ENCODE data around the gene ACTA2.

ACTA2 gene

GRCh38 chr10:88926566-88927415 is 25.8 kb downstream of the ACTA2 start:
- no peaks in the 10 kb centered on the region for H3K36me3 ChIP-seq (ENCODE audit: control insufficient read depth, insufficient read depth, low read length)
- H3K56ac ChIP-seq (ENCODE audit: low read length), result no peak overlapping the region
- no CpG with 5 or more reads among the region's 6 CpGs for WGBS (ENCODE audit: extremely low coverage, insufficient coverage, low lambda C conversion rate)
- no peak overlapping the region for H3K4me3 ChIP-seq (ENCODE audit: low read length)
- no peak overlapping the region for H3K27ac ChIP-seq (ENCODE audit: low read depth, low read length)
- H3K18ac ChIP-seq (ENCODE audit: low read length), result no peak overlapping the region
- H3K4me1 ChIP-seq (ENCODE audit: control insufficient read depth, low read depth, low read length), result no peaks in the 10 kb centered on the region
- H3K9ac ChIP-seq (ENCODE audit: low read length), result no peak overlapping the region
- H2BK5ac ChIP-seq (ENCODE audit: low read length), result no peak overlapping the region
- H4K5ac ChIP-seq (ENCODE audit: low read length), result no peak overlapping the region
- H2BK15ac ChIP-seq (replicated peaks; ENCODE audit: low read depth), result no peak overlapping the region
- no peak overlapping the region for H3K4me2 ChIP-seq (ENCODE audit: low read length)
- H3K79me1 ChIP-seq (ENCODE audit: low read length), result no peaks in the 10 kb centered on the region
- no peak overlapping the region for H3K4ac ChIP-seq (ENCODE audit: low read depth, low read length)
- H3K23ac ChIP-seq (ENCODE audit: low read length), result no peak overlapping the region
- DNase-seq, result no peak
- H2AK5ac ChIP-seq (ENCODE audit: low read length), result no peak overlapping the region
- no peaks in the 10 kb centered on the region for H3K27me3 ChIP-seq (ENCODE audit: insufficient read depth, low read length, poor library complexity)
- H3K79me2 ChIP-seq (ENCODE audit: control insufficient read depth, insufficient read depth, low read length), result no peaks in the 10 kb centered on the region
- no peak overlapping the region for H2BK120ac ChIP-seq (ENCODE audit: low read depth, low read length)
- H4K8ac ChIP-seq (ENCODE audit: low read depth, low read length), result no peak overlapping the region

GRCh38 chr10:88923520-88923919 is 29.1 kb downstream of the ACTA2 start:
- Histone ChIP-seq H3K9ac (ENCODE audit: low read length) (no peak overlapping the region), H3K4me1 (ENCODE audit: control insufficient read depth, low read depth, low read length) (no peaks in the 10 kb centered on the region), H3K79me2 (ENCODE audit: control insufficient read depth, insufficient read depth, low read length) (no peaks in the 10 kb centered on the region), H3K27me3 (ENCODE audit: insufficient read depth, low read length, poor library complexity) (no peaks in the 10 kb centered on the region), H4K5ac (ENCODE audit: low read length) (no peak overlapping the region), H3K4me3 (ENCODE audit: low read length) (no peak overlapping the region), H3K23ac (ENCODE audit: low read length) (no peak overlapping the region), H4K8ac (ENCODE audit: low read depth, low read length) (no peak overlapping the region), H2BK120ac (ENCODE audit: low read depth, low read length) (no peak overlapping the region), H3K79me1 (ENCODE audit: low read length) (no peaks in the 10 kb centered on the region), H3K4ac (ENCODE audit: low read depth, low read length) (no peak overlapping the region), H2AK5ac (ENCODE audit: low read length) (no peak overlapping the region), H2BK5ac (ENCODE audit: low read length) (no peak overlapping the region), H3K18ac (ENCODE audit: low read length) (no peak overlapping the region), H3K56ac (ENCODE audit: low read length) (no peak overlapping the region), H3K27ac (ENCODE audit: low read depth, low read length) (no peak overlapping the region), H3K4me2 (ENCODE audit: low read length) (no peak overlapping the region), H3K36me3 (ENCODE audit: control insufficient read depth, insufficient read depth, low read length) (no peaks in the 10 kb centered on the region), H2BK15ac (replicated peaks; ENCODE audit: low read depth) (no peak overlapping the region)
- DNase-seq, result no peak

- no peak overlapping the region for H3K27ac ChIP-seq (ENCODE audit: low read depth, low read length)
- H3K56ac ChIP-seq (ENCODE audit: low read length), result no peak overlapping the region
- H3K36me3 ChIP-seq (ENCODE audit: control insufficient read depth, insufficient read depth, low read length), result no peaks in the 10 kb centered on the region
- H2BK15ac ChIP-seq (replicated peaks; ENCODE audit: low read depth), result no peak overlapping the region
- H3K4me1 ChIP-seq (ENCODE audit: control insufficient read depth, low read depth, low read length), result no peaks in the 10 kb centered on the region
- H3K79me1 ChIP-seq (ENCODE audit: low read length), result no peaks in the 10 kb centered on the region
- H3K79me2 ChIP-seq (ENCODE audit: control insufficient read depth, insufficient read depth, low read length), result no peaks in the 10 kb centered on the region
- H2AK5ac ChIP-seq (ENCODE audit: low read length), result no peak overlapping the region
- no peak overlapping the region for H3K4ac ChIP-seq (ENCODE audit: low read depth, low read length)
- H3K4me3 ChIP-seq (ENCODE audit: low read length), result no peak overlapping the region
- no peak overlapping the region for H3K9ac ChIP-seq (ENCODE audit: low read length)
- no peaks in the 10 kb centered on the region for H3K27me3 ChIP-seq (ENCODE audit: insufficient read depth, low read length, poor library complexity)
- H4K8ac ChIP-seq (ENCODE audit: low read depth, low read length), result no peak overlapping the region
- no peak overlapping the region for H3K23ac ChIP-seq (ENCODE audit: low read length)
- WGBS (ENCODE audit: extremely low coverage, insufficient coverage, low lambda C conversion rate), result no CpG with 5 or more reads among the region's 2 CpGs
- no peak overlapping the region for H4K5ac ChIP-seq (ENCODE audit: low read length)
- H3K18ac ChIP-seq (ENCODE audit: low read length), result no peak overlapping the region
- H2BK5ac ChIP-seq (ENCODE audit: low read length), result no peak overlapping the region
- H2BK120ac ChIP-seq (ENCODE audit: low read depth, low read length), result no peak overlapping the region
- no peak for DNase-seq
- H3K4me2 ChIP-seq (ENCODE audit: low read length), result no peak overlapping the region
Observed at GRCh38 chr10:88922041-88922440, 30.5 kb downstream of the ACTA2 start.

- H3K4me2 ChIP-seq (ENCODE audit: low read length), result no peak overlapping the region
- no peak overlapping the region for H3K9ac ChIP-seq (ENCODE audit: low read length)
- no peak overlapping the region for H3K56ac ChIP-seq (ENCODE audit: low read length)
- H3K27ac ChIP-seq (ENCODE audit: low read depth, low read length), result no peak overlapping the region
- no peaks in the 10 kb centered on the region for H3K79me2 ChIP-seq (ENCODE audit: control insufficient read depth, insufficient read depth, low read length)
- no peaks in the 10 kb centered on the region for H3K79me1 ChIP-seq (ENCODE audit: low read length)
- no peak overlapping the region for H4K5ac ChIP-seq (ENCODE audit: low read length)
- H2BK120ac ChIP-seq (ENCODE audit: low read depth, low read length), result no peak overlapping the region
- H3K4me1 ChIP-seq (ENCODE audit: control insufficient read depth, low read depth, low read length), result no peaks in the 10 kb centered on the region
- H2BK5ac ChIP-seq (ENCODE audit: low read length), result no peak overlapping the region
- H2AK5ac ChIP-seq (ENCODE audit: low read length), result no peak overlapping the region
- no CpG with 5 or more reads among the region's 3 CpGs for WGBS (ENCODE audit: extremely low coverage, insufficient coverage, low lambda C conversion rate)
- H3K27me3 ChIP-seq (ENCODE audit: insufficient read depth, low read length, poor library complexity), result no peaks in the 10 kb centered on the region
- DNase-seq, result peak; percentile 51
- H3K4me3 ChIP-seq (ENCODE audit: low read length), result no peak overlapping the region
- no peaks in the 10 kb centered on the region for H3K36me3 ChIP-seq (ENCODE audit: control insufficient read depth, insufficient read depth, low read length)
- H3K4ac ChIP-seq (ENCODE audit: low read depth, low read length), result no peak overlapping the region
- H3K18ac ChIP-seq (ENCODE audit: low read length), result no peak overlapping the region
- H2BK15ac ChIP-seq (replicated peaks; ENCODE audit: low read depth), result no peak overlapping the region
- no peak overlapping the region for H4K8ac ChIP-seq (ENCODE audit: low read depth, low read length)
- H3K23ac ChIP-seq (ENCODE audit: low read length), result no peak overlapping the region
Observed at GRCh38 chr10:88920986-88921593, 31.5 kb downstream of the ACTA2 start.

GRCh38 chr10:88920198-88920597 is 32.4 kb downstream of the ACTA2 start:
- H3K27me3 ChIP-seq (ENCODE audit: insufficient read depth, low read length, poor library complexity), result no peaks in the 10 kb centered on the region
- no peaks in the 10 kb centered on the region for H3K36me3 ChIP-seq (ENCODE audit: control insufficient read depth, insufficient read depth, low read length)
- H3K79me1 ChIP-seq (ENCODE audit: low read length), result no peaks in the 10 kb centered on the region
- no peak overlapping the region for H3K4ac ChIP-seq (ENCODE audit: low read depth, low read length)
- H2BK120ac ChIP-seq (ENCODE audit: low read depth, low read length), result no peak overlapping the region
- no peak overlapping the region for H4K5ac ChIP-seq (ENCODE audit: low read length)
- no peak overlapping the region for H3K23ac ChIP-seq (ENCODE audit: low read length)
- H2BK15ac ChIP-seq (replicated peaks; ENCODE audit: low read depth), result no peak overlapping the region
- H3K4me1 ChIP-seq (ENCODE audit: control insufficient read depth, low read depth, low read length), result peaks cover 5% of the 10 kb centered on the region
- H3K4me3 ChIP-seq (ENCODE audit: low read length), result no peak overlapping the region
- WGBS (ENCODE audit: extremely low coverage, insufficient coverage, low lambda C conversion rate), result no CpG with 5 or more reads among the region's 2 CpGs
- no peak for DNase-seq
- H2BK5ac ChIP-seq (ENCODE audit: low read length), result no peak overlapping the region
- H3K27ac ChIP-seq (ENCODE audit: low read depth, low read length), result no peak overlapping the region
- no peak overlapping the region for H3K56ac ChIP-seq (ENCODE audit: low read length)
- H4K8ac ChIP-seq (ENCODE audit: low read depth, low read length), result no peak overlapping the region
- no peak overlapping the region for H3K18ac ChIP-seq (ENCODE audit: low read length)
- H3K4me2 ChIP-seq (ENCODE audit: low read length), result no peak overlapping the region
- H3K9ac ChIP-seq (ENCODE audit: low read length), result no peak overlapping the region
- H3K79me2 ChIP-seq (ENCODE audit: control insufficient read depth, insufficient read depth, low read length), result no peaks in the 10 kb centered on the region
- no peak overlapping the region for H2AK5ac ChIP-seq (ENCODE audit: low read length)

Data from mesendoderm (in vitro differentiated cells).